Measurements from ENCODE around the gene QDPR.

DNA sequence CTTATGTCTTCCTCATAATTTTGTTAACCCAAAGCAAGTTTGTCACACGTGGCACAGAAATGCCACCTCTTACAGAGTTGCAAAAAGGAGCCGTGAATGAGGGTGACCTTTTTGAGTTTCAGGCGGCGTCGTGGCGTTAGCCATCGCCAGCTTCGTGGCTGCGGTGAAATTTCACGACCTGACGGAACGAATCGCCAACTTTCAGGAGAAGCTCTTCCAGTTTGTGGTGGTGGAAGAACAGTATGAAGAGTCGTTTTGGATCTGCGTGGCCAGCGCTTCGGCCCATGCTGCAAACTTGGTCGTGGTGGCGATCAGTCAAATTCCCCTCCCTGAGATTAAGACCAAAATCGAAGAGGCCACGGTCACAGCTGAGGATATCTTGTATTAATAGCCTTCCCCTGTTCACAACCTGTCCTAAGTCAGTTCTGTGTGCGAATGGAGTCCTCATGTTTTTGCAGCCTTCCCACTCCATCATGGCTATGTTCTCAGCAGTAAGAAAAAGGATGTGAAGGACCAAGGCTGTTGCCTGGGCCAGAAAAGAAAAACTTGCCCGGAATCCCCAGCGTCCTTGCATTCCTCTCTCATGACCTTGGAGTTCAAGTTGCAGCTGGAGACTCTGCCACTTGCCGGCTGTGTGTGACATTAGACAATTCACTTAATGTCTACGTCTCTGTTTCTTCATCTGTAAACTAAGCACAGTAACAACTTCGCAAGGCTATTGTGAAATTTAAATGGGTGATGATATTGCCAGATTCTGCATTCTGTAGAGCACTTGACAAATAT lies 15.0 kb upstream of the QDPR start:
- TF ChIP-seq, protein P1, sequence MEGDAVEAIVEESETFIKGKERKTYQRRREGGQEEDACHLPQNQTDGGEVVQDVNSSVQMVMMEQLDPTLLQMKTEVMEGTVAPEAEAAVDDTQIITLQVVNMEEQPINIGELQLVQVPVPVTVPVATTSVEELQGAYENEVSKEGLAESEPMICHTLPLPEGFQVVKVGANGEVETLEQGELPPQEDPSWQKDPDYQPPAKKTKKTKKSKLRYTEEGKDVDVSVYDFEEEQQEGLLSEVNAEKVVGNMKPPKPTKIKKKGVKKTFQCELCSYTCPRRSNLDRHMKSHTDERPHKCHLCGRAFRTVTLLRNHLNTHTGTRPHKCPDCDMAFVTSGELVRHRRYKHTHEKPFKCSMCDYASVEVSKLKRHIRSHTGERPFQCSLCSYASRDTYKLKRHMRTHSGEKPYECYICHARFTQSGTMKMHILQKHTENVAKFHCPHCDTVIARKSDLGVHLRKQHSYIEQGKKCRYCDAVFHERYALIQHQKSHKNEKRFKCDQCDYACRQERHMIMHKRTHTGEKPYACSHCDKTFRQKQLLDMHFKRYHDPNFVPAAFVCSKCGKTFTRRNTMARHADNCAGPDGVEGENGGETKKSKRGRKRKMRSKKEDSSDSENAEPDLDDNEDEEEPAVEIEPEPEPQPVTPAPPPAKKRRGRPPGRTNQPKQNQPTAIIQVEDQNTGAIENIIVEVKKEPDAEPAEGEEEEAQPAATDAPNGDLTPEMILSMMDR (IDR thresholded peaks at IDR 0.05 in 2 of 3, conservative IDR thresholded peaks at IDR 0.05 in 1 of 3; ENCODE audit: control insufficient read depth in 2 of 3, extremely low read depth in 1 of 3, insufficient read depth in 1 of 3, low read depth in 3 of 3, low read length in 3 of 3): no peak
- TF ChIP-seq ZNF384 (IDR thresholded peaks at IDR 0.05; ENCODE audit: borderline replicate concordance, low read depth, low read length) (no peak), FOXK2 (IDR thresholded peaks at IDR 0.05) (no peak)
- TF ChIP-seq, protein P2, sequence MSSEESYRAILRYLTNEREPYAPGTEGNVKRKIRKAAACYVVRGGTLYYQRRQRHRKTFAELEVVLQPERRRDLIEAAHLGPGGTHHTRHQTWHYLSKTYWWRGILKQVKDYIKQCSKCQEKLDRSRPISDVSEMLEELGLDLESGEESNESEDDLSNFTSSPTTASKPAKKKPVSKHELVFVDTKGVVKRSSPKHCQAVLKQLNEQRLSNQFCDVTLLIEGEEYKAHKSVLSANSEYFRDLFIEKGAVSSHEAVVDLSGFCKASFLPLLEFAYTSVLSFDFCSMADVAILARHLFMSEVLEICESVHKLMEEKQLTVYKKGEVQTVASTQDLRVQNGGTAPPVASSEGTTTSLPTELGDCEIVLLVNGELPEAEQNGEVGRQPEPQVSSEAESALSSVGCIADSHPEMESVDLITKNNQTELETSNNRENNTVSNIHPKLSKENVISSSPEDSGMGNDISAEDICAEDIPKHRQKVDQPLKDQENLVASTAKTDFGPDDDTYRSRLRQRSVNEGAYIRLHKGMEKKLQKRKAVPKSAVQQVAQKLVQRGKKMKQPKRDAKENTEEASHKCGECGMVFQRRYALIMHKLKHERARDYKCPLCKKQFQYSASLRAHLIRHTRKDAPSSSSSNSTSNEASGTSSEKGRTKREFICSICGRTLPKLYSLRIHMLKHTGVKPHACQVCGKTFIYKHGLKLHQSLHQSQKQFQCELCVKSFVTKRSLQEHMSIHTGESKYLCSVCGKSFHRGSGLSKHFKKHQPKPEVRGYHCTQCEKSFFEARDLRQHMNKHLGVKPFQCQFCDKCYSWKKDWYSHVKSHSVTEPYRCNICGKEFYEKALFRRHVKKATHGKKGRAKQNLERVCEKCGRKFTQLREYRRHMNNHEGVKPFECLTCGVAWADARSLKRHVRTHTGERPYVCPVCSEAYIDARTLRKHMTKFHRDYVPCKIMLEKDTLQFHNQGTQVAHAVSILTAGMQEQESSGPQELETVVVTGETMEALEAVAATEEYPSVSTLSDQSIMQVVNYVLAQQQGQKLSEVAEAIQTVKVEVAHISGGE (CRISPR knock-in tag; IDR thresholded peaks at IDR 0.05): no peak
- TF ChIP-seq, protein P3, sequence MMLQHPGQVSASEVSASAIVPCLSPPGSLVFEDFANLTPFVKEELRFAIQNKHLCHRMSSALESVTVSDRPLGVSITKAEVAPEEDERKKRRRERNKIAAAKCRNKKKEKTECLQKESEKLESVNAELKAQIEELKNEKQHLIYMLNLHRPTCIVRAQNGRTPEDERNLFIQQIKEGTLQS (IDR thresholded peaks at IDR 0.05; ENCODE audit: borderline replicate concordance, extremely low read depth, low read depth, low read length): no peak
